Measurements from ENCODE around the gene AGBL1.

GRCh38 chr15:86677278-86677677, 597.6 kb downstream of the AGBL1 start:
- no peak for TF ChIP-seq CTCF (conservative IDR thresholded peaks at IDR 0.05; ENCODE audit: low read depth in 2 of 2)
- TF ChIP-seq POLR2AphosphoS5 (IDR thresholded peaks at IDR 0.05; ENCODE audit: low read depth) = no peak

Measured in GM23338 (cell line).